ENCODE results near the gene GNRHR. TPM values are rescaled to one million over a fixed set of nuclear protein-coding genes. Genes with fewer than 3 reads are reported as not detected.

GNRHR gene
- polyA plus RNA-seq, 1 of the 3 experiments (the other 2 are of a cell fraction), result 0.02 TPM

DNA sequence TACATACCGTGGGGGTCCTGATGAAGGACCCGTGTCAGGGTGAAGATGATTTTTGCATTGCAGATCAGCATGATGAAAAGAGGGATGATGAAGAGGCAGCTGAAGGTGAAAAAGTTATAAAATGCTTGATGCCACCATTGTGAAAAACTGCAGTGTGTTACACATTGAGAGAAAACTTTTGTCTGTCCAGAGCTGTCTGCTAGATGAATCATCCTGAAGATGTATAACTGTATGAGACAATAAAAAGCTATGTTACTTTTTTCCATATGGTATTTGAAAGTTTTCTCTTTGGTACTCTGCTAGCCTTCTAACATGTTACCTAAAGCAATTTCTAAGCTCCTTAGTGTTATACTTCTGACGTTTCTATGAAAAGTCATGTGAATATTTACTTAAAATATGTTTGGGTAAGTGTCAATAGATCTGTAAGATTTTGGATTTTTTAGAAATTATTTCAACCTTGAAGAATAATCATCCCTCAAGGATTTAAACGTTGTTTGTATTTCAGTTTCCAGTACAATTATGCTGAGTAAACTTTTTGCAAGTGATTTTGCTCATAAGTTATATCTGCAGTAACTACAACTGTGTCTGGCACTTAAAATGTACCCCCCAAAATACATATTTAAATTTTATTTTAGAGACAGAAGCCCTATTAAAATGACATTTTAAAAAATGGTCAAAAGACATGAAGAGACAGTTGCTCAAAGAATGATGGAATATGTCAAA, 9.5 kb downstream of the GNRHR start:
- Histone ChIP-seq H3K4me1 (ENCODE audit: control insufficient read depth in 1 of 2, insufficient read depth in 2 of 2, low read depth in 1 of 2, low read length in 1 of 2) (no peaks in the 10 kb centered on the region; a peak in 2 of 4 replicates), H3K27ac (ENCODE audit: low read depth in 2 of 2, low read length in 1 of 2) (peak overlapping the region in 1 of 2 experiments; percentile 71; a peak in 2 of 4 replicates), H3K4me3 (ENCODE audit: low read depth in 2 of 2, low read length in 1 of 2) (peak overlapping the region in 1 of 2 experiments; percentile 14; a peak in 1 of 4 replicates), H3K36me3 (replicated peaks in 1 of 2; ENCODE audit: control insufficient read depth in 1 of 2, insufficient read depth in 2 of 2, low read length in 1 of 2) (no peaks in the 10 kb centered on the region), H4K20me1 (ENCODE audit: insufficient read depth) (no peaks in the 10 kb centered on the region), H3K27me3 (ENCODE audit: insufficient read depth) (no peaks in the 10 kb centered on the region), H3K79me2 (ENCODE audit: insufficient read depth) (no peaks in the 10 kb centered on the region), H3K9me2 (no peaks in the 10 kb centered on the region), H3K4me2 (peak overlapping the region; percentile 61), H3K9ac (peak overlapping the region; percentile 54; the same call in 1 of the 2 replicates), H3F3A (replicated peaks; ENCODE audit: insufficient read depth) (peaks cover 21% of the 10 kb centered on the region), H3K9me3 (no peaks in the 10 kb centered on the region), H2AFZ (ENCODE audit: low read depth) (peak overlapping the region; percentile 48)
- no peak for TF ChIP-seq ELF1 (IDR thresholded peaks at IDR 0.05)
- peak; percentile 63 for TF ChIP-seq TCF12 (IDR thresholded peaks at IDR 0.05)
- TF ChIP-seq, protein P1, sequence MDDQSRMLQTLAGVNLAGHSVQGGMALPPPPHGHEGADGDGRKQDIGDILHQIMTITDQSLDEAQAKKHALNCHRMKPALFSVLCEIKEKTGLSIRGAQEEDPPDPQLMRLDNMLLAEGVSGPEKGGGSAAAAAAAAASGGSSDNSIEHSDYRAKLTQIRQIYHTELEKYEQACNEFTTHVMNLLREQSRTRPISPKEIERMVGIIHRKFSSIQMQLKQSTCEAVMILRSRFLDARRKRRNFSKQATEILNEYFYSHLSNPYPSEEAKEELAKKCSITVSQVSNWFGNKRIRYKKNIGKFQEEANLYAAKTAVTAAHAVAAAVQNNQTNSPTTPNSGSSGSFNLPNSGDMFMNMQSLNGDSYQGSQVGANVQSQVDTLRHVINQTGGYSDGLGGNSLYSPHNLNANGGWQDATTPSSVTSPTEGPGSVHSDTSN (IDR thresholded peaks at IDR 0.05), result peak; percentile 86
- TF ChIP-seq EP300 (IDR thresholded peaks at IDR 0.05; ENCODE audit: borderline replicate concordance in 1 of 2, low read depth in 1 of 2, low read length in 1 of 2), result peak in 1 of 2 experiments; percentile 56; a peak in 1 of 4 replicates
- peak; percentile 87 for TF ChIP-seq FOSL2 (IDR thresholded peaks at IDR 0.05; ENCODE audit: borderline replicate concordance, low read depth)
- no peak for TF ChIP-seq SIN3A (IDR thresholded peaks at IDR 0.05; ENCODE audit: borderline replicate concordance, low read depth, low read length)
- TF ChIP-seq JUND (IDR thresholded peaks at IDR 0.05), result peak; percentile 75
- WGBS (ENCODE audit: low lambda C conversion rate), result 20% methylated on average over 4 of the region's 4 CpGs
- ChIA-PET POLR2A (no interaction called here), CTCF (interaction anchor here (0.8 to 3.2 kb wide), 6 partner anchors 11 to 83 kb away, joined by 3 to 31 read pairs (median 3); partner anchors contain the start of gene GNRHR)
- DNase-seq, result no peak

DNA sequence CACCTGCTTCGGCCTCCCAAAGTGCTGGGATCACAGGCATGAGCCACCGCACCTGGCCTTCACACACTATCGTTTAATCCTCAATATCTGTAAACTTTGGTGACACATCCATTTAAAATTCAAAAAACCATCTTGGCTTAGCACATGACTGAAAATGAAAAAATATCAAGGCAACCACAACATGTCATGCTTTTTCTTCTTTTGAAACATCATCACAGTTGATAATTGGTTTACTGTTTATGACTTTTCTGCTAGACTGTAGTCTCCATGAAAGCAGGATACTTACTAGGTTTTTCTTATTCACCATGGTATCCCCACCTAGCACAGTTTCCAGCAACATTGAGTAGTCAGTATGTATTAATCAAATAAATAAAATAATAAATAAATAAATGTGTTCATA, 11.0 kb downstream of the GNRHR start:
- ChIA-PET CTCF (no interaction called here), POLR2A (no interaction called here)
- Histone ChIP-seq H2AFZ (ENCODE audit: low read depth) (no peak overlapping the region), H3K27ac (ENCODE audit: low read depth in 2 of 2, low read length in 1 of 2) (no peak overlapping the region), H3K9me3 (no peaks in the 10 kb centered on the region), H3F3A (replicated peaks; ENCODE audit: insufficient read depth) (peaks cover 21% of the 10 kb centered on the region), H3K4me1 (ENCODE audit: control insufficient read depth in 1 of 2, insufficient read depth in 2 of 2, low read depth in 1 of 2, low read length in 1 of 2) (no peaks in the 10 kb centered on the region; a peak in 2 of 4 replicates), H3K4me3 (ENCODE audit: low read depth in 2 of 2, low read length in 1 of 2) (no peak overlapping the region), H3K36me3 (replicated peaks in 1 of 2; ENCODE audit: control insufficient read depth in 1 of 2, insufficient read depth in 2 of 2, low read length in 1 of 2) (no peaks in the 10 kb centered on the region), H3K9ac (no peak overlapping the region), H3K9me2 (no peaks in the 10 kb centered on the region), H3K79me2 (ENCODE audit: insufficient read depth) (no peaks in the 10 kb centered on the region), H3K4me2 (no peak overlapping the region), H3K27me3 (ENCODE audit: insufficient read depth) (no peaks in the 10 kb centered on the region), H4K20me1 (ENCODE audit: insufficient read depth) (no peaks in the 10 kb centered on the region)
- DNase-seq, result no peak
- 94% methylated on average over 3 of the region's 3 CpGs for WGBS (ENCODE audit: low lambda C conversion rate)
- TF ChIP-seq YY1 (IDR thresholded peaks at IDR 0.05; ENCODE audit: low read depth) (no peak), FOXJ3 (CRISPR knock-in tag; IDR thresholded peaks at IDR 0.05) (no peak)
- TF ChIP-seq, protein P1 (IDR thresholded peaks at IDR 0.05), result no peak

All from SK-N-SH (cell line).